T-helper 1 cell treated with Interleukin-12 subunit alpha and Interleukin-12 subunit beta and Interleukin-4 antibody, amounts not matched to agents 30 ng/mL and 1 ng/mL, for 36 hours (primary cell): ENCODE results near the gene ABHD15. TPM values are rescaled to one million over a fixed set of nuclear protein-coding genes. Genes with fewer than 3 reads are reported as not detected.

ENCODE experiments used
- intact Hi-C: fragments of 100-400 bp; cut with micrococcal nuclease; formaldehyde crosslinking; loops from one replicate; pipeline ENCODE4 v1.15.1; 2024
- total RNA-seq: library from RNA; stranded (reverse); gene quantifications from 2 replicates; pipeline ENCODE4 v1.2.3, GENCODE V29; 2022

The ABHD15 gene, protein sequence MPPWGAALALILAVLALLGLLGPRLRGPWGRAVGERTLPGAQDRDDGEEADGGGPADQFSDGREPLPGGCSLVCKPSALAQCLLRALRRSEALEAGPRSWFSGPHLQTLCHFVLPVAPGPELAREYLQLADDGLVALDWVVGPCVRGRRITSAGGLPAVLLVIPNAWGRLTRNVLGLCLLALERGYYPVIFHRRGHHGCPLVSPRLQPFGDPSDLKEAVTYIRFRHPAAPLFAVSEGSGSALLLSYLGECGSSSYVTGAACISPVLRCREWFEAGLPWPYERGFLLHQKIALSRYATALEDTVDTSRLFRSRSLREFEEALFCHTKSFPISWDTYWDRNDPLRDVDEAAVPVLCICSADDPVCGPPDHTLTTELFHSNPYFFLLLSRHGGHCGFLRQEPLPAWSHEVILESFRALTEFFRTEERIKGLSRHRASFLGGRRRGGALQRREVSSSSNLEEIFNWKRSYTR
- total RNA-seq, result 15.7 and 16.6 TPM in 2 replicates

DNA sequence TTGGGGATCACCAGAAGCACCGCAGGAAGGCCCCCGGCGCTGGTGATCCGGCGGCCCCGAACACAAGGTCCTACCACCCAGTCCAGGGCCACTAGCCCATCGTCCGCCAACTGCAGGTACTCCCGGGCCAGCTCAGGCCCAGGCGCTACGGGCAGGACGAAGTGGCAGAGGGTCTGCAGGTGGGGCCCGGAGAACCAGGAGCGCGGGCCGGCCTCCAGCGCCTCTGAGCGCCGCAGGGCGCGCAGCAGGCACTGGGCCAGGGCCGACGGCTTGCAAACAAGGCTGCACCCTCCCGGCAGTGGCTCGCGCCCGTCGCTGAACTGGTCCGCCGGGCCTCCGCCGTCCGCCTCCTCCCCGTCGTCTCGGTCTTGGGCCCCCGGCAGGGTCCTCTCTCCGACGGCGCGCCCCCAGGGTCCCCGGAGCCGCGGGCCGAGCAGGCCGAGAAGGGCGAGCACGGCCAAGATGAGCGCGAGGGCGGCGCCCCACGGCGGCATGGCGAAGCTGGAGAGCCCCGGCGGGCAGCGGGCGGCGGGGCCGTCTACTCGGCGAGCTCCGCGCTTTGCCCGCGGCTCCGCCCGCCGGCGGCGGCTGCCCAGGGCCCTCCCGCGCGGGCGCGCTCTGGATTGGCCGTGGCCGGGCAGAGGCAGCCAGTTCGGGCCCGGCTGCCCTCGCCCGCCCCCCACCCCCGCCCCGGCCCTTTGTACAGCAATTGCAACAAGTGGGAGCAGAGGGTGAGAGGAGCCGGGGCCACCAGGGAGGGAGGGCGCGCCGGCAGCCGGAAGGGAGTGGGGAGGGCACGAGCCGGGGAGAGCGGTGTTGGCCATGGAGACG lies at the start of gene ABHD15:
Gene ABHD15, minus strand, starts transcription at position 565 of the 831 bp plus-strand sequence. Its CDS starts 71 bp downstream, at position 494.
- intact Hi-C loops, result loop anchor here (2.0 to 5.0 kb wide), 5 partner anchors 22 to 854 kb away; partner anchors contain the start of genes NEK8, PROCA1 and TLCD1

DNA sequence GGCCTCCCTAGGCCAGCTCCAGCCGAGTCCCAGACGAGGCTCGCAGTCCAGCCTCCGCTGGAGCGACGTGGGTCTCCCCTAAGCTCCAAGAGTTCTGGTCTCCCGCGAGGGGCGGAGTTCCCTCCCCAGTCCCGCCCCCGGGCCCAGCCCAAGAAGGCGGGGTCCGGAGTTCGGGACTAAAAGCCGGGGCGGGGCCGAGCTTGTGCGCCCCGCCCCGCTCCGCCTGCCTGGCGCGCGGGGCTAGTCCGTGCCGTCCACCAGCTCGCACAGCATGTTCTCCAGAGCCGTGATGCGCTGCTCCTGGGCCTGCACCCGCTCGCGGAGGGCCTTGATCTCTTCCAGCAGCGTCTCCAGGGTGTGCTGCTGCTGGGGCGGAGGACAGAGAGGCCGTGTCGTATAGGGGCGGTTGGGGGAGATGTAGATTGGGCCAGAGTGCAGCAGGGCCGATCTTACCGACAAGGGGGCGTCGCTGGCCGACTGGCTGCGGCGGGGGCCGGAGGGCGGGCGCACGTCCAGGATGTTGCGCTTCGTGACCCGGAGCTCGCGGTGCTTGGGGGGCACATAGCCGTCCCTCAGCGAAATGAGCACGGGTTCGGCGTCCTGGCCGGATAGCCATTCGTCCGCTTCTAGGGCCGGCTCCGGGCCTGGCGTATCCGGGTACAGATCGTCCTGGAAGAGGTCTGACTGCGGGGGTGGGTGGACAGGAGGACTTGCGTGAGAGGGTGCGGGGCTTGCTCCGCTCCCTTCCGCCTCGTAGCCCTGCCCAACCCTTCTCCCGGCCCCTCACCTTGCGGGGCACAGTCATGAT lies 48.9 kb upstream of the ABHD15 start:
- intact Hi-C loops, result loop anchor here (1.0 to 5.0 kb wide), 8 partner anchors 8 to 468 kb away; partner anchors contain the start of genes GIT1, NUFIP2, TAOK1 and TP53I13

DNA sequence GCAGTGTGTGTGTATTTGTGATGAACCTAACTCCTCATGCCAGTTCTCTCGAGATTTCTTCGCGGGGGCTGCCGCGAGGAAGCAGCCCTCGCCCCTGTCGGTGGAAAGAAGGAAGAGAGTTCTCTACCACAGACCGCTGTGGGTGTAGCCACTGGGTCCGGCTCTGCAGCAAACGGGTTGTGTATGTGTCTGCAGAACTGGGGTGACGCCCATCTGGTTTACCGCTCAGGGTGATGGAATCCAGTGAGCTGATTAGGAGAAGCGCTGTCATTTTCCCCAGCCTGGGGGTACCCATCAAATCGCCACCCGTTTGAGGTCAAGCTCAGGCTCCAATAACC lies 48.2 kb upstream of the ABHD15 start:
- intact Hi-C loops, result loop anchor here (1.0 to 5.0 kb wide), 7 partner anchors 8 to 468 kb away; partner anchors contain the start of genes GIT1, NUFIP2 and TP53I13

DNA sequence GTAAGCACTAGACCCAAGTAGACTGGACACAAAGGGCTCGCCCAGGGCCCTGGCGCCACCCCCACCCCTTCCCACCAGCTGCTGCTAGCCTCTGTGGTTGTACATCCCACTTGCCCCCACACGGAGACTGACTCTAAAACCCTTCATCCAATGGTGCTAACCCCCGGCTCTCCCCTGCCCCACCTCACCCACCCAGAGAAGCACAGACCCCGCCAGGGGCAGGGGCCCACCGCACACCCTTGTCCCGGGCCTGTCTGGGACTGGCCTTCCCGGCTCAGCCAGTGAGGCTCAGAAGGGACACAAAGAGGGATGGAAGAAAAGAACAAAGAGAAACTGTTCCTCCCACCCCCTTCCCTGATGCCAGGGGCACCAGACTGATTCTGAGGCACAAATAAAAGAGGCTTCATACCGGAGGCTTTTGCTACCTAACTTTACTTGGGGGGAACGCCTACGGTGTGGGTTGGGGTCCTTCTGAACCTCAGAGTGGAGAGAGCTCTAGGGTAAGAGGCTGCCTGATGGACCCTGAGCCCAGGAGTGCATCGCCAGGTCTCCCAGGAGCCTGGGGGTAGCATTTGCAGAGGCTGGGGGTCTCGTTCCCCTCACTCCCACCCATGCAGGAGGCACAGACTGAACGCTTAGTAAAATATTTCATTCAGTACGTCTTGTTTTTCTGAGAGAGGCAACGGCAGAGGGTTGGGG lies 47.7 kb upstream of the ABHD15 start:
- intact Hi-C loops, result loop anchor here (1.0 to 5.0 kb wide), 7 partner anchors 9 to 467 kb away; partner anchors contain the start of genes GIT1, NUFIP2 and TP53I13

DNA sequence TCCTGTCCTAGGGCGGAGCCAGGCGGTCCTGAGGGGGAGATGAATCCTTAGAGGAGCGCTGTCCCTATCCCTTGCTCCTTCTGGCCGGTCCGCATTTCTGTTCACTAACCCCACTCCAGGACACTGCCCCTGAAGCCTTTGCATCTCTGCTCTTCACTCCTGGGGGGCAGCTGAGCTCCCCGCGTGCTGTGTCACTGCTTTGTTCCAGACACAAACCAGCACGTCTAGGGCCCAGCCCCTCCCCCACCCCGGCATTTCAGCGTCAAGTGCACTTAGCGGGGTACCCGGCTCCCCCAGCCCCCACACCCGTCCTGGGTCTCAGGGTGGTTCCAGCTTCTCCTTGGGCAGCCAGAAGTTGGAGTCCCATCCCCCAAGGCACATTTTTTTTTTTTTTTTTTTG lies 47.0 kb upstream of the ABHD15 start:
- intact Hi-C loops, result loop anchor here (1.0 kb wide), 1 partner anchor 34 kb away; no protein-coding TSS in a partner anchor

DNA sequence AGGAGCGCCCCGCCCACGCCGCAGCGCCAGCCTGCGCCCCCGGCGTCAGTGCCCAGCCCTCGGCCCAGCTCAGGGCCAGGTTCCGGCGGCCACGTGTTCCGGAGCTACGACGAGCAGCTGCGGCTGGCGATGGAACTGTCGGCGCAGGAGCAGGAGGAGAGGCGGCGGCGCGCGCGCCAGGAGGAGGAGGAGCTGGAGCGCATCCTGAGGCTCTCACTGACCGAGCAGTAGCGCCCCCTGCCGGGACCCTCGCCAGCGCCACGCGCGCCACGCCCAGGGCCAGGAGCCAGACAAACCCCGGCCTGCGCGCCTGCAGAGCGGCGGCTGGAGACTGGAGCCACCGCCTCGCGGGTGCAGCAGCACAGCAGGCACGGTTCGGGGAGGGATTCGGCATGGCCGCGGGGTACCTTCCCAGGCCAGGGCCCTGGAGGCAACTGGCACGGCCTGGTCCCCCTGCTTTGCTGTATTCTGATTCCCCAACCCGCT lies 46.6 kb upstream of the ABHD15 start:
- intact Hi-C loops, result loop anchor here (1.0 kb wide), 1 partner anchor 33 kb away; no protein-coding TSS in a partner anchor

DNA sequence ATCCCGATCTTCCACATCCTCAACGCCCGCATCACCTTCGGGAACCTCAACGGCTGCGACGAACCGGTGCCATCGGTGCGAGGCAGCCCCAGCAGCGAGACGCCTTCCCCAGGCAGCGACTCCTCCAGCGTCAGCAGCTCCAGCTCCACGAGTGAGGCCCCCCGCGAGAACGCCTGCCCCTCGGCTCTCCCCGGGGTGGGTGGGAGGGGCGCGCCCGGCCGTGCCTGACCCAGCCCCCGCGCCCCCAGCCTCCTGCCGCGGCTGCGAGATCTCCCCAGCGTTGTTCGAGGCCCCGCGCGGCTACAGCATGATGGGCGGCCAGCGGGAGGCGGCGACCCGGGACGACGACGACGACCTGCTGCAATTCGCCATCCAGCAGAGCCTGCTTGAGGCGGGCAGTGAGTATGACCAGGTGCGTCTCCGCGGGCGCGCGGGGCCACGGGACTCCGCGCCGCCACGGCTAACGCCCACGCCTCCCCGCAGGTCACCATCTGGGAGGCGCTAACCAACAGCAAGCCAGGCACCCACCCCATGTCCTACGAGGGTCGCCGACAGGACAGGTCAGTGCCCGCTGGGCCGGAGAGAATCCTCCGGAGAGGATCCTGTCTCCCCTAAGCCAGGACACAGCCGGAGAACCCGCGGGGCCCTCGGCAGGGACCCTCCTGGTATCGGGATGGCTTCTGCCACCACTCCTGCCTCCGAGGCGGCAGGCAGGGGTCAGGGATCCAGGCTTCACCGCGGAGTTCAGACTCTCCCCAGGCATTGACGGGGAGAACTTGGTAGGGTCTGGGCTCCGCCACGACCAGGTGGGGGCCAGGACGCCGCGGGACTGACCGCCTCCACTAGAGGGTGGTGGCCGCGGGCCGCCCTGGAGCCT lies 45.8 kb upstream of the ABHD15 start:
- intact Hi-C loops, result loop anchor here (1.0 kb wide), 1 partner anchor 32 kb away; no protein-coding TSS in a partner anchor

DNA sequence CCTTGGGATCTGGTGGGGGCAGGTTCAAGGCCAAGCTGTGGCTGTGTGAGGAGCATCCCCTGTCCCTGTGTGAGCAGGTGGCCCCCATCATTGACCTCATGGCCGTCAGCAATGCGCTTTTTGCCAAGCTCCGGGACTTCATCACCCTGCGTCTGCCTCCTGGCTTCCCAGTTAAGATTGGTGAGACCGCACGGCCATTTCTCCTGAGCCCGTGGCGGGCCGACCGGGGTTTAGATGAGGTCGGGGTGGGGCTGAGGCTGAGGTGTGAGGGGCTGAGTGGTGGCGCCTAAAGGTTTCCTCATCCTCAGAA lies 45.2 kb upstream of the ABHD15 start:
- intact Hi-C loops, result no loop called here

DNA sequence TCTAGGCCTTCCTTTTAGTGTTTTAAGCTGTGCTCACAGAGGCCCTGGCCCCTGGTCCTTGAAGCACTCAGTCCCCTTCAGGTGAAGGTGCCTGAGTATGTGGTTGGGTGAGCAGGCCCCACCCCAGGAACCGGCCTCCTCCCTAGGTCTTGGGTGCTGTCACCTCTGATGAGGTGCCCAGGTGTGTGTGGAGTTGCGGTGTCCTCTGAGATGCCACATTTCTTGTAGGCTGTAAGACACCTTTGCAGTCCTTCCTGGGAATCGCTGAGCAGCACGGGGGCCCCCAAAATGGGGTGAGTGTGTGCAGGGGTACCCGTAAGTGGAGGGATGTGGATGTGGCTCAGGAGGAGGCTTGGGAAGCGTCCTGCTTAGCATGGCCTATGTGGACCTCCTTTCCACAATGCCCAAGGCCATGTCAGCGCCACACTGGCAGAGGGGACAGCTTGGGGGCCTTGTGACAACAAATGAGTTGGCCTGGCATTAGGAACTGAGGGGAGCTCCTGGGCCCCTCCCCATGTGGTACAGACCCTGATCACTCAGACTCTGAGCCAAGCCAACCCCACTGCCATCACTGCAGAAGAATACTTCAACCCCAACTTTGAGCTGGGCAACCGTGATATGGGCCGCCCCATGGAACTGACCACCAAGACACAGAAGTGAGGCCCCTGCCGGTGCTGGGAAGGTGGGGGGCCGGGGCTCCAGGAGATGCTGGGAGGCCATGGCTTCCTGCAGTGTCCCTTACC lies 44.7 kb upstream of the ABHD15 start:
- intact Hi-C loops, result no loop called here

DNA sequence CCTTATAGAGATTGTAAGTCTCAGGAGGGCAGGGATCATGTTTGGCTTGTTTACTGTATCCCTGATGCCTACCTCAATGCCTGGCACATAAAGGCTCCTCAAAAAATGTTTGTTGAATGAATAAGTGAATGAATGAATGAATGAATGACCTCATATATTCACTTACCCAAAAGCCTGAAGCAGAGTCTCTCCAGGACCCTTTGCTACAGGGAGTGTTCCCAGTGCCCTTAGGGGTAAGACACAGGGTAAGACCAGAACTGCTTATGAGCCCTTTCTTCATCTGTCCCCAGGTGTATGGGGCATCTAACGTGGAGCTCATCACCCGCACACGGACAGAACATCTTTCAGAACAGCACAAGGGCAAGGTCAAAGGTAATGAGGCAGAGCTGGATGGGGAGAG lies 43.6 kb upstream of the ABHD15 start:
- intact Hi-C loops, result no loop called here

DNA sequence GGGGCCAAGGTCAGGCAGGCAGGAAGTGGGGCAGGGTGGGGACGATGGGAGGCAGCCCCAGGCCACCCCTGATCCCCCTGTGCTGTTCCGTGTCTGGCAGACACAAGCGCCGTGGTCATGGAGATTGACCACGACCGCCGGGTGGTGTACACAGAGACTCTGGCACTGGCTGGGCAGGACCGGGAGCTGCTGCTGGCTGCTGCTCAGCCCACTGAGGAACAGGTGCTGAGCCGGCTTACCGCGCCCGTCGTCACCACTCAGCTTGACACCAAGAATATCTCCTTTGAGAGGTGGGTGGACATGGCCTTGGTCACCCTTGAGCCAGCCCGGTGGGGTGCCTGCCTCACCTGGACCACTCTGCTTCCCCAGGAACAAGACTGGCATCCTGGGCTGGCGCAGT lies 42.1 kb upstream of the ABHD15 start:
- intact Hi-C loops, result no loop called here

DNA sequence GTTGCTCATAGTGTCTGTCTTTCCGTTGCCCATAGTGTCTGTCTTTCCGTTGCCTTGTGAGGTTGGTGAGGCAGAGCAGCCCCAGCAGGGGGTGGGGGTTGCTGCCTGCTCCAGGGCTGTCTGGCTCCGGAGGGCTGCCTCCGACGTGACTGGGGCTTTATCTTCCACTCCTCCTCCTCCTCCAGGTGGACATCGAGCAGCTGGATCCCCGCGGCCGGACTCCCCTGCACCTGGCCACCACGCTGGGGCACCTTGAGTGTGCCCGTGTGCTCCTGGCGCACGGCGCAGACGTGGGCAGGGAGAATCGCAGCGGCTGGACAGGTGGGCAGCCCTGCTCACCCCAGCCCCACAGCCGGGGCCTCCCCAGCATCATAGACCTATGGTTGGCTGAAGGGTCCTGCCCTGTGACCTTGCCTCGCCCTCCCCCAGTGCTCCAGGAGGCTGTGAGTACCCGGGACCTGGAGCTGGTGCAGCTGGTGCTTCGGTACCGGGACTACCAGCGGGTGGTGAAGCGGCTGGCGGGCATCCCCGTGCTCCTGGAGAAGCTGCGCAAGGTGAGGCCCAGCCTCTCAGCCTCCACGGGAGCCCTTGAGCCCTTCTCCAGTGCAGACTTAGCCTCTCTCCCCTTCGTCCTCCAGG lies 40.8 kb upstream of the ABHD15 start:
- intact Hi-C loops, result no loop called here

DNA sequence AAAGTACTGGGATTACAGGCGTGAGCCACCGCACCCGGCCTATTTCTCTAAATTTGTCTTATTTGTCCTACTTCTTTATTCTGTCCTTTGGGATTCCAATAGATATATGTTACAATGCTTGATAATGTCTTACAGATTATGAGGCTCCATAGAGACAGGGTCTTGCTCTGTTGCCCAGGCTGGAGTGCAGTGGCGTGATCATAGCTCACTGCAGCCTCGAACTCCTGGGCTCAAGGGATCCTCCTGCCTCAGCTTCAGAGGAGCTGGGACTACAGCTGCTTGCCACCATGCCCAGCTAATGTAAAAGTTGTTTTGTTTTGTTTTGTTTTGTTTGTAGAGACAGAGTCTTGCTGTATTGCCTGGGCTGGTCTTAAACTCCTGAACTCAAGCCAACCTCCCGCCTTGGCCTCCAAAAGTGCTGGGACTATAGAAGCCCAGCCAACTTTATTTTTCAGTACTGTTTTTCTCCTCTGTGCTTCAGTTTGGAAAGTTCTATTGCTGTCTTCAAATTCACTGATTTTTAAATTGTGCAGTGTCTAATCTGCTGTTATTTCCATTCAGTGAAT lies 36.4 kb upstream of the ABHD15 start:
- intact Hi-C loops, result no loop called here

DNA sequence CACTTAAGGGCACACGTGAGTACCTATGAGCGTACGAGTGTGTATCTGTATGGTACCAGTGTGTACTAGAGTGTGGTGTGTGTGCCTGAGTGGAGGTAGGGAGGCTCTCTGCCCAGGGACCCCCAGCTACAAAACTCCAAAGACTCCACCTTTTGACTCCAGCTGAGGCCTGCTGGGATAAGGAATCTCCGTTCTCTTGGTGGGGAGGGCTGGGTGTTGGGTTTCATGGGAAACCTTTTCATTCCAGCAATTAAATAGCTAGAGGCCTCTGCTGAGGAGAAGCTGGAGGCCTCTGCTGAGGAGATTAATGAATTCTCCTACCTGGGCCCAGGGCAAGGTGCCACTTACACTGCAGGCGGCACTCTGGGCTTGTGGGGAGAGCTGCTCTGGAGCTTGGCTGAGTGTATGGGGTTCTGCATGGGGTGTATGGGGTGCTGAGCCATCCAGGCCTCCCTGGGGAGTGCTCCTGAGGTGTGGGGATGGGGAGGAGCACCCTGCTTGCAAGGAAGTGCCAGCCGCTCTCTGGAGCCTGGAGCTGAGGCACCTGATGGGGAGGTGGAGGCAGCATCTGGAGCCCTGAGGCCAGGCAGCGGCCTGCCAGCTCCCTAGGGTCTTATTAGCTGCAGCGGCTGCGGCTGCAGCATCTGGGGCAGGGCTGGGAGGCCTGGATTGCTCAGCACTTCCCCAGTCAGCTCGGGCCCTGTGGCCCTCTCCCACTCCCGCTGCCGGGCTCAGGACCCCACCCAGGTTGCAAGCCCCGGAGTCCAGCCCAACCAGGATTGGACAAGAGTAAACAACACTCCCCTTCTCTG lies 30.7 kb upstream of the ABHD15 start:
- intact Hi-C loops, result no loop called here

DNA sequence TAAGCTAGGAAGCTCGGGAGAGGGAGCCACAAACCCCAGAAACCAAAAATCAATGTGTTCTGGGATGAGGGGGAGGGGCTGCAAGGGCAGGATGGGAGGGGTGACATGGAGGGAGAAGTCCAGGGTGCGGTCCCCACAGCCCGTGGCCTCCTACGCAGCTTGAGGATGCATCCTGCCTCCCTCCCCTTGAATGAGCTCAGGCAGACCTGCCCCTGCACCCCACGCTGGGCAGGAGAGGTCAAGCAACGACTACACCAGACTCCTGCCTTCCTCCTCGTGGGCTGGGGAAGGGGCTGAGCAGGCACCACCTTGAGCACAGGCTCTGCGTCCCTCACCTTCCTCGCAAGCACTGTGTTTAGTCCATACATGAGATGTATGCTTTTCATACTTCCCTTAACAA lies 30.0 kb upstream of the ABHD15 start:
- intact Hi-C loops, result no loop called here

DNA sequence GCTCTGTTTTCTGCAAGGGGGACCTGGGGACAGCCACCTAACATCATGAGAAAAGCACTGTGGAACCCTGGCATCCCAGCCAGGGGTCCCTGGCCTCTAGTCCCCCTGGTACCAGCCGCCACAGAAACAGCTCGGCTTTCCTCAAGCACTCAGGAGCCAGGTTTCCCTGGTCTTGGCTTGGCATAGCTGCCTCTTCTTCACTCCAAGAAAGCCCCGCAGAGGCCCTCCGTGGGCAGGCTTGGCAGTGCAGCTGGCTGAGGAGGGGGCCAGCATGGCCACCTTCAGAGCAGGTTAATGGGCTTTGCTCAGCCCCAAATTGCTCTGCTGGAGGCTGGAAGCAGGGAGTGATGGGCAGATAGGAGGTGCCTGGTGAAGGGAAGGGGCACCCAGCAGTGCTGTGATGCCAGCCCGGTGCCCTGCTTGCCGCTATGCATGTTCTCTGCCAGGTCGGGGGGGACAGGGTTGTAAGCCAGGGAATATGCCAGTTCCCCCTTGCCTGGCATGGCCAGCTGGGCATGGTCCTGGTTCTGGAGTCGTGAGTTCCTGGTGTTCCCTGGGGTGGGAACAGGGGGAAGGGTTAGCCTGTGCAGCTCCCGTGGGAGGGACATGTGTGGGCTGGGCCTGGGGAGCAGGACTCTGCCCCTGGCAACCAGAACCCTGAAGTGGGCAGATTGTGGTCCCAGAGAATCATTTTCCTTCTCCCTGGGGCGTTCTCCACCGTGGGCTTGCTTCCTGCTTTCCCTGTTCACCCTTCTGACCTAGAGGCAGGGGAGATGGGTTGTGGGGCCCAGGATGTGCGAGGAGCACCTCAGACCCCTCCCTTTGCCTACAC lies 29.3 kb upstream of the ABHD15 start:
- intact Hi-C loops, result no loop called here
